ENCODE data around the gene MTPN.

The MTPN gene

GRCh38 chr7:135981958-135982646 is 4.9 kb upstream of the MTPN start:
- no peak for DNase-seq

DNA sequence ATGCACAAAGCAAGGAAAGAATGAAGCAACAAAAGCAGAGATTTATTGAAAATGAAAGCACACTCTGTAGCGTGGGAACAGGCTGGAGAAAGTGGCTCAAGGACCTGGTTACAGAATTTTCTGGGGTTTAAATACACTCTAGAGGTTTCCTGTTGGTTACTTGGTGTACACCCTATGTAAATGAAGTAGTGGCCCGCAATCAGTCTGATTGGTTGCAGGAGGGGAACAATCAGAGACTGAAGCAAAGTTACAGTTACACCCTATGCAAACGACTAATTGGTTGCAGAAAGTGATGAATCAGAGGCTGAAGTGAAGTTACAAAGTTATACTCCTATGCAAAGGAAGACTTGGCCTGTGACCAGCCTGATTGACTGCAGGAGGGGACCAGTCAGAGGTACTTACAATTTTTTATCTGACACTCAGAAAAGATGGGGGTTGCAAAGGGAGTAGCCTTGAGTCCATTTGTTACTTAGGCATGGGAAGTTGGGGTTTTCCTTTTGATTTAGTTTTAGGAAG is 3.6 kb upstream of the MTPN start:
- no peak for DNase-seq

DNA sequence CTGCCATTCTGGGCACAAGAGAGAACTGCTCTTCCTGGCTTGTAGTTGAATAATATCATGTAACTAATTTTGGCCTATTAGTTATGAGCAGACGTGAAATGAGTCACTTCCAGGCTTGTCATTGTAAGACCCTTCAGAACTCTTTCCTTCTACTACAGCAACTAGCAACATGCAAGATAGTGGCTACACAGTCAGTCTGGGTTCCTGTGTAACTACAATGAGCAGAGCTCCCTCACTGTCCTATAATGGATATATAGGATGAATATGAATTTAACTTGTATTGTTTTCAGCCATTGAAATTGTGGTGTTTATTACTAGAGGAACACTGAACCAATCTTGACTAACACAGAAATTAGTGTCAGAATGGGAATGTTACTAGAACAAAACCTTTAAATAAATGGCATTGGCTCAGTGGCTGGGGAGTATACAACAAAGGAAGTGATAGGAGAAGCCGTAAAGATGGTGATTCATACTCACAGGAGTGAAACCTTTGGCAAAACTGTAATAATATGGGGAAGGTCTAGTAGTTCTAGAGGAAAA is 2.9 kb upstream of the MTPN start:
- DNase-seq, result no peak

GRCh38 chr7:135979471-135980011 is 2.4 kb upstream of the MTPN start:
- no peak for DNase-seq

- no peak for DNase-seq
Measured at GRCh38 chr7:135978624-135979023, 1.5 kb upstream of the MTPN start.

GRCh38 chr7:135977742-135978066 is 545 bp upstream of the MTPN start:
- no peak for DNase-seq

DNA sequence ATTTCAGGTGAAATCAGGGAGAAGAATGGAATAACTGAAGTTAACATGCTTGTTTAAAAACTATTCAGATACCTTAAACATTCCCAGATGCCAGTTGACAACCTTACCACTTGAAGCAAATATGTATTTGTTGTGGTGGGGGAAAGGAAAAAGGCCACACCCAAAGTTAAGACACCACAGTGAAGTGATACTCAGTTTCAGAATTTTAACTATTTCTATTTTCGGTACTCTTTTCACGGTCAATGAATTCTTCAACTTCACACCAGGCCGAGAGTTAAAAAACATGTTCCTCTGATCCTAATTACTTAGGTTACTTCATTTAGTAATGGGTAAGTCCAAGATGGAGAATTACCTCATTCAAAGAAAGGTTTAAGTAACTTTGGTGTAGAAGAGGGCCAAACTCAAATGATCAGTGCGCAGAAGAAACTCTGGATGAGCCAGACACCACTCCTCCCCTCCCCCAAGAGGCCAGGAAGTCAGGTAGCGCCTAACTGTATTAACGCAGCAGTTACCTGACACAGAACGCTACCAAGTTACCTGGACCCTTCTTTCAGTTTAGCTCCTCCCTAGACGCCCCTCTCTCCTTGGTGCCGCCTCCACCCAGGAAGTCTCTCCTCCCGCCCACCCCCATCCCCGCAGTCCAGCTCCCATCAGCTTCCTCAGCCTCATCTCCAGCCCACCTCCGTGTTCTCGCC is 700 bp downstream of the MTPN start:
- no peak for DNase-seq

DNA sequence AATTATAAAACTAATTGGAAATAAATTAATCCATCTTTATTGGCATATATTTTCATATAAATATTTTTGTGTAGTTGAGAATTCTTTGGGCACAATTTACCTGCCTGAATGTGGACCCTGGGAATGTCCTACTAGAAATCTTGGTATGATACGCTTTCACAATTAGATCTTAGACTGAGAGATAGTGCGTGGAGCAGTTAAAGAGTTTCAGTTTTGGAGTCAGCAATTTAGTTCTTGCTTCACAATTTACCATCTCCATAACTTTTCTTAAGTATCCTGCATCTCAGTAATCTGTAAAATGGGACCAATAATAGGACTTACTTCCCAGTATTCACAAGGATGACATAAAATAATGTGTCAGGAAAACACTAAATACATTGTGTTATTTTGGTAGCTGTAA is 2.0 kb downstream of the MTPN start:
- no peak for DNase-seq

GRCh38 chr7:135974667-135975066 is 2.5 kb downstream of the MTPN start:
- DNase-seq, result no peak

- no peak for DNase-seq
Measured at GRCh38 chr7:135971366-135971725, 5.8 kb downstream of the MTPN start.

GRCh38 chr7:135970682-135971365 is 6.3 kb downstream of the MTPN start:
- no peak for DNase-seq

GRCh38 chr7:135970045-135970444 is 7.1 kb downstream of the MTPN start:
- no peak for DNase-seq

DNA sequence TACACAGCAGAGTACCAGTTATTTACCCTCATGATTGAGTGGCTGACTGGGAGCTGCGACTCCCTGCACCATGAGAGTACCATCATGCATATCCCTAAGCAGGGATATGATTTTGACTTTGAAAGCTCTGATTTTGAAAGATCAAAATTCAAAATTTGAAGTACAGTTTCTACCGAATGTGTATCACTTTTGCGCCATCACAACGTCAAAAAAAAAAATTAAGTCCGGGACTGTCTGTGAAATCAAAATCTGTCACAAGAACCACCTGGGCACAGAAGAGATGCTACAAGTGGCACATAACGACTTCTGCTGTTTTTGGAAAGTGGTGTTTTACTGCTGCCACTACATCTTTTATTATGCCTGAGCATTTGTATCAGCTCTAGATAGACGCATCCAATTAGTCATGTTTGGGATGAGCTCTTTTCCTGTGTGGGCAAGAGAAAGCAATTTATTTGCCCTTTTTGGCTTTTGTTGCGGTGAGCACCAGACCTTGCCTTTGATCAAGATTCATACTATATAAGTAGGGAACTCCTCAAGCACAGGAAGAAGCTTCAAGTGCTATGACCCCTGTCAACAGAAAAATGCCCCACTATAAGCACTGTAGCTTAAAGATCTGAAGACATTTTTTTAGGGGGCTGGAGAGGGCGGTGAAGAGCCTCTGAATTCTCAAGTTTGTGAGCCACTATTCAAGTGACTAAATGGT is 10.7 kb downstream of the MTPN start:
- no peak for DNase-seq

DNA sequence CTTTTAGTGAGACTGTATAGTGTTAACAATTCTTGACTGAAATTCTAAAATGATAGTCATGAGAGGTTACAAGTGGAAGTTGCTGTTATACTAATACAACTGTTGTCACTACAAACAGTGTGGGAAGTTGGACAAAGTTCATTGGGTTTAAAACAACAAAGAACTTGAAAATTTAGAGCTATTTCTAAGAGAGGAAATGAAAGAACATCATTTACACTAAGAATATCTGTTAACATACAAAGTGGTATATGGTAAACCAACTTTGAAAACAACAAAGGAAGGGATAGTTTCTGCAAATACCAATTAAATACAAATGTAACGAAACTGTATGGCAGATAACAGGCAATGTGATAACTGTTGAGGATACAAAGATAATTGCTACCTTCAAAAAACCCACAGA is 11.6 kb downstream of the MTPN start:
- no peak for DNase-seq

DNA sequence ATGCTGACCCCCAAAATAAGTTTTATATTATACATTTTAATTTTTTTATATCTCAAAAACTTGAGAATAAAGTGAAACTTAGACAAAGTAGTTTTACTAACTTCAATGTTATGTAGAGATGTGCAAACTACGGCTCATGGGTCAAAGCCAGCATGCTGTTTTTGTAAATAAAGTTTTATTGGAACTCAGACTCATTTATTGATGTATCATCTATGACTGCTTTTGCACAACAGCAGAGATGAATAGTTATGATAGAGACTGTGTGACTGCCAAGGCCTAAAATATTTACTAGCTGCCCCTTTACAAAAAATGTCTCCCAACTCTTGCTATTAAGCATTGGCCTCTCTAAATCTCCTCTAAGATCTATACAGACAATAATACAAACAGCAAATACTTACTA is 12.4 kb downstream of the MTPN start:
- DNase-seq, result no peak

DNA sequence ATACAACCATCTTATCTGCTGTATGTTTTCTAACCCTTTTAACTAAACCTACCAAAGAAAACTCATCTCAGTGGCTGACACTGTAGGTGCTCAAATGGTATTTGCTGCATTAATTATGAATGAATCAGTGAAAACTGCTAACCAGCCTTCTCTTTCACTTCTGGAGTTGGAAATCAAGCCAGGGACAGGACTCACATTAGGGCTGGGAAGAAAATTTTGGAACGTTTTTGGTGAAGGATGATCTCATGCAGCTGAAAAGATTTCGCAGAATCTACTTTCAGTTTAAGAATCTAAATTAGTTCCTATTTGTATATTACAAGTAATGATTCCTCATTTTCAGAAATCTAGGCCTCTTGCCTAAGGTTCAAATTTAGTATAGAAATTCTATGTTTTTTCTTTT is 12.9 kb downstream of the MTPN start:
- DNase-seq, result no peak

DNA sequence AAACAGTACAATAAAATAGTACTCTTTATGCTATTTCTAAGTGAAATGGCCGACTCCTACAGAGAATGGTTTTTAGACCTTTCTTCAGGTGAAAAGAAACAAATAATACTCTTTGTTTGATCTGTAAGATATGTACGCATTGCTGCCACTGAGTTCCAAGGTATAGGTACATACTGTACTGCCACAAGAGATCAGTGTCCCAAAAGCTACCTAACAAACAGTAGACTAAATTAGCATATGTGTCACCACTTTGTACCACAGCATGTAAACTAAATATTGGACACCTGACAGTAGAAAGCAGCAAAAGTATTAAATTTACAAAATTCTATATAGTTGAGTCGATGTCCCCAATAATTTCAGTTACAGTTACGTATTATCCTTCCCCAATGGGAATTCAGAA is 14.4 kb downstream of the MTPN start:
- DNase-seq, result no peak

DNA sequence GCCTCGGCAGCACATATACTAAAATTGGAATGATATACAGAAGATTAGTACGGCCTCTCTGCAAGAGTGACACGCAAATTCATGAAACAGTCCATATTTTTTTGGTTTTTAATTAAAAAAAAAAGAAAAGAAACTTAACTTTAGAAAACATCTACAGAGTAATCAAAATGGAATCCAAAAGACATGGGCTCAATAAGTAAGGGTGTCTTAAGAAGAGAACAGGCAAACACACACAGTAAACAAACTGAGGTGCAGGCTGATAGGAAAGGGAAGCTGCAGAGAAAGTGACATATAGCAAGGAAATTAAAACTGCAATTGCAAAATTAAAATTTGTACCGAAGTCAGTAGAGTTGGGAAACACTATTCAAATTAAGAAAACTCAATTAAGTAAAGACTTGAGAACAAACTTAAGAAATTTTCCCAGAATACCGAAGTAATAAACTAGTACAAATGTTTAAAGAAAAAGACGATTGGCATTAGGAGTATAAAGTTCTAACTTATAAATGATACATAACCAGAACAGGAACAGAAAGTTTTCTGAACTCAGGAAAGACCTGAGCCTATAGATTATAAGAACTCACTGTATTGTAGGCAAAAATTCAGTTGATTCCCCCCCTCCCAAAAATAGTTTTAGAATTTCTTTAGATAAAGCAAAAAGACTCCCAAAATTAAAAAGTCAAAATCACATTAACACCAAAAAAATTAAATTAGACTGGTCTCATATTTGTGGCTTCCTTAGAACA is 16.3 kb downstream of the MTPN start:
- DNase-seq, result no peak

GRCh38 chr7:135959646-135960363 is 17.4 kb downstream of the MTPN start:
- no peak for DNase-seq

GRCh38 chr7:135958173-135958572 is 19.0 kb downstream of the MTPN start:
- no peak for DNase-seq

GRCh38 chr7:135957627-135958026 is 19.5 kb downstream of the MTPN start:
- DNase-seq, result no peak

- no peak for DNase-seq
Measured at GRCh38 chr7:135956393-135956792, 20.8 kb downstream of the MTPN start.

Measured in NCI-H1694 (cell line).